Measurements from ENCODE around the gene SVIL.

DNA sequence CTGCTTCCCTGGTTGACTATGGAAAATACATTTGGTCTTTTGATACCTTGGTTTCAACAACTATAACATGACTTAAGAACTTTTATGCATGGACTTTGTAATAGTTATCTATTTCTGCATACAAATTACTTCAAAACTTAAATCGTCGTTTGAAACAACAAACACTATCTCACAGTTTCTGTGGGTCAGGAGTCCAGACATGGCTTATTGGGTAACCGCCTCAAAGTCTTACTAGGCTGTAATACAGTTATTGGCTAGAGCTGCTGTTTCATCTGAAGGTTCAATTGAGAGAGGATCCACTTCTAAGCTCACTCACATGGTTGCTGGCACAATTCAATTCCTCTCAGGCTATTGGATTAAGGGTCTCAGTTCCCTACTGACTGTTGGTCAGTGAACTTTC, 210.8 kb downstream of the SVIL start:
- TF ChIP-seq POLR2AphosphoS5 (IDR thresholded peaks at IDR 0.05; ENCODE audit: borderline replicate concordance, low read depth, low read length), result no peak
- TF ChIP-seq EZH2 (IDR thresholded peaks at IDR 0.05), result no peak
